GM23338 (cell line): ENCODE measurements around the gene EXD3. TPM values are rescaled to one million over a fixed set of nuclear protein-coding genes. Genes with fewer than 3 reads are reported as not detected.

Experiments
- ATAC-seq: fragments of 200-7000 bp; cut with Tn5 transposase; 3 replicates; pipeline ENCODE4 v1.9.1; 2020
- DNase-seq: peaks from one replicate; pipeline ENCODE4 v3.0.0-alpha.2; 2015; ENCODE audit warnings: low spot score
- H2AFZ ChIP-seq: fragments of 200-600 bp; sonication (generic); 2 replicates; pipeline ENCODE4 v1.8.0; 2016; ENCODE audit warnings: antibody characterized with exemption, mild to moderate bottlenecking, moderate library complexity
- H3F3A ChIP-seq: fragments of 200-600 bp; sonication (generic); replicated peaks from 2 replicates; pipeline ENCODE4 v1.8.0; 2017; ENCODE audit warnings: antibody characterized with exemption, mixed run types, low read depth
- H3K27ac ChIP-seq: fragments of 200-600 bp; sonication (generic); 2 replicates; pipeline ENCODE4 v1.6.1; 2016; ENCODE audit warnings: low read depth
- H3K27me3 ChIP-seq: fragments of 200-600 bp; sonication (generic); 2 replicates; pipeline ENCODE4 v1.8.0; 2016; ENCODE audit warnings: mild to moderate bottlenecking, mixed run types, moderate library complexity; ENCODE audit not compliant: insufficient read depth
- H3K36me3 ChIP-seq: fragments of 200-600 bp; sonication (generic); 2 replicates; pipeline ENCODE4 v1.8.0; 2016; ENCODE audit warnings: mild to moderate bottlenecking; ENCODE audit not compliant: insufficient read depth
- H3K4me1 ChIP-seq: fragments of 200-600 bp; sonication (generic); 2 replicates; pipeline ENCODE4 v1.8.0; 2016; ENCODE audit warnings: mild to moderate bottlenecking, moderate library complexity; ENCODE audit not compliant: insufficient read depth
- H3K4me2 ChIP-seq: fragments of 200-600 bp; sonication (generic); 2 replicates; pipeline ENCODE4 v1.7.1; 2017; ENCODE audit warnings: mixed run types
- H3K4me3 ChIP-seq: fragments of 200-600 bp; sonication (generic); 2 replicates; pipeline ENCODE4 v1.6.1; 2016; ENCODE audit warnings: mixed run types
- H3K79me2 ChIP-seq: fragments of 200-600 bp; sonication (generic); replicated peaks from 2 replicates; pipeline ENCODE4 v1.8.0; 2017; ENCODE audit warnings: mild to moderate bottlenecking; ENCODE audit not compliant: insufficient read depth
- H3K9me2 ChIP-seq: fragments of 200-600 bp; sonication (generic); 2 replicates; pipeline ENCODE4 v1.8.0; 2017; ENCODE audit not compliant: insufficient read depth
- H4K20me1 ChIP-seq: fragments of 200-600 bp; sonication (generic); replicated peaks from 2 replicates; pipeline ENCODE4 v1.8.0; 2017; ENCODE audit warnings: mild to moderate bottlenecking; ENCODE audit not compliant: insufficient read depth
- H3K27ac Mint-ChIP-seq: 2 replicates; pipeline ENCODE4 v1.8.0; 2020; ENCODE audit warnings: inconsistent platforms, mild to moderate bottlenecking, moderate library complexity, mixed read lengths
- H3K27me3 Mint-ChIP-seq: 3 replicates; pipeline ENCODE4 v1.8.0; 2022; ENCODE audit warnings: low read depth, mild to moderate bottlenecking, moderate library complexity, mixed read lengths, inconsistent platforms; ENCODE audit not compliant: insufficient read depth, poor library complexity
- H3K36me3 Mint-ChIP-seq: 3 replicates; pipeline ENCODE4 v1.8.0; 2021; ENCODE audit warnings: low read depth, mild to moderate bottlenecking, inconsistent platforms, moderate library complexity, mixed read lengths
- H3K4me1 Mint-ChIP-seq: 3 replicates; pipeline ENCODE4 v1.8.0; 2020; ENCODE audit warnings: mild to moderate bottlenecking, inconsistent platforms, mixed read lengths
- H3K4me3 Mint-ChIP-seq: 3 replicates; pipeline ENCODE4 v1.8.0; 2021; ENCODE audit warnings: moderate library complexity, mild to moderate bottlenecking, inconsistent platforms, mixed read lengths
- H3K9me3 Mint-ChIP-seq: 3 replicates; pipeline ENCODE4 v1.8.0; 2020; ENCODE audit warnings: moderate library complexity, mild to moderate bottlenecking, inconsistent platforms, mixed read lengths
- CREB1 ChIP-seq: fragments of 250-450 bp; sonication (Bioruptor Pico); IDR thresholded peaks from 2 replicates; pipeline ENCODE4 v1.5.0; 2020; ENCODE audit warnings: low read depth, mild to moderate bottlenecking, moderate library complexity
- CTCF ChIP-seq, 2 experiments: fragments of 200-600 bp in 1 of 2; sonication (generic) in 1 of 2; conservative IDR thresholded peaks; 2 replicates each; pipeline versions ENCODE4 v1.5.1 to v1.6.1; 2016 to 2017; ENCODE audit warnings: antibody characterized with exemption in 2 of 2, low read depth in 2 of 2, mild to moderate bottlenecking in 2 of 2, moderate library complexity in 1 of 2
- ETS1 ChIP-seq: IDR thresholded peaks from 2 replicates; pipeline ENCODE4 v1.6.1; 2016; ENCODE audit warnings: antibody characterized with exemption
- EZH2 ChIP-seq: fragments of 200-600 bp; sonication (generic); IDR thresholded peaks from one replicate; pipeline ENCODE4 v1.8.0; 2017; ENCODE audit warnings: antibody characterized with exemption, mild to moderate bottlenecking, low read depth; ENCODE audit not compliant: unreplicated experiment
- JUNB ChIP-seq: IDR thresholded peaks from one replicate; pipeline ENCODE4 v1.6.1; 2016; ENCODE audit warnings: antibody characterized with exemption; ENCODE audit not compliant: unreplicated experiment
- NANOG ChIP-seq: IDR thresholded peaks from 2 replicates; pipeline ENCODE4 v1.6.1; 2016; ENCODE audit warnings: antibody characterized with exemption, borderline replicate concordance
- REST ChIP-seq: IDR thresholded peaks from one replicate; pipeline ENCODE4 v1.6.1; 2018; ENCODE audit warnings: antibody characterized with exemption; ENCODE audit not compliant: unreplicated experiment
- STAT1 ChIP-seq: IDR thresholded peaks from one replicate; pipeline ENCODE4 v1.6.1; 2016; ENCODE audit warnings: antibody characterized with exemption; ENCODE audit not compliant: unreplicated experiment
- ZNF114 ChIP-seq: fragments of 250-450 bp; sonication (Bioruptor Pico); IDR thresholded peaks from 2 replicates; pipeline ENCODE4 v1.5.0; 2020; ENCODE audit warnings: mild to moderate bottlenecking, moderate library complexity
- ZNF331 ChIP-seq: fragments of 250-450 bp; sonication (Bioruptor Pico); IDR thresholded peaks from 2 replicates; pipeline ENCODE4 v1.5.0; 2020; ENCODE audit warnings: low read depth, mild to moderate bottlenecking, moderate library complexity
- ZNF462 ChIP-seq: fragments of 250-450 bp; sonication (Bioruptor Pico); IDR thresholded peaks from 2 replicates; pipeline ENCODE4 v1.5.0; 2020; ENCODE audit warnings: mild to moderate bottlenecking, moderate library complexity
- polyA plus RNA-seq: library from polyadenylated mRNA; unstranded; fragments of >200 nt; fragmentation: Nextera tagmentation; extraction: Ambion mirVana; gene quantifications from 2 replicates; pipeline ENCODE4 v1.2.1, GENCODE V29; 2016
- total RNA-seq: library from RNA; depleted of rRNA; stranded (reverse); fragments of >200 nt; shearing (Covaris generic); gene quantifications from 2 replicates; pipeline ENCODE4 v1.2.3, GENCODE V29; 2014

The EXD3 gene
- total and polyA plus RNA-seq, 2 experiments from 2014 or later, result 3.6 to 9.7 TPM

GRCh38 chr9:137391411-137391754 lies 31.6 kb downstream of the EXD3 start (continued):
- TF ChIP-seq ZNF462 (CRISPR knock-in tag), result no peak

GRCh38 chr9:137390553-137391410 lies 32.2 kb downstream of the EXD3 start:
- no peaks in the 10 kb centered on the region for H4K20me1 ChIP-seq
- Mint-ChIP-seq H3K4me3 (no peak overlapping the region), H3K9me3 (no peaks in the 10 kb centered on the region)

More at GRCh38 chr9:137390553-137391410, 32.2 kb downstream of the EXD3 start:
- Histone ChIP-seq H3K27me3 (no peaks in the 10 kb centered on the region), H3K4me3 (no peak overlapping the region), H3K27ac (no peak overlapping the region), H3K4me1 (no peaks in the 10 kb centered on the region), H2AFZ (no peak overlapping the region), H3K79me2 (no peaks in the 10 kb centered on the region), H3F3A (no peaks in the 10 kb centered on the region), H3K4me2 (no peak overlapping the region), H3K36me3 (no peaks in the 10 kb centered on the region), H3K9me2 (no peaks in the 10 kb centered on the region)
- H3K4me1 Mint-ChIP-seq, result no peaks in the 10 kb centered on the region
- DNase-seq (no peak), ATAC-seq (no peak)
- no peak for TF ChIP-seq ZNF331 (CRISPR knock-in tag)
- no peak for TF ChIP-seq CREB1
- no peak for TF ChIP-seq NANOG
- no peak for TF ChIP-seq EZH2
- TF ChIP-seq CTCF (conservative IDR thresholded peaks at IDR 0.05; ENCODE audit: low read depth in 2 of 2), result no peak
- no peak for TF ChIP-seq JUNB
- no peak for TF ChIP-seq ETS1
- TF ChIP-seq REST, result no peak
- no peak for TF ChIP-seq ZNF114 (CRISPR knock-in tag)
- TF ChIP-seq STAT1, result no peak
- H3K27me3 Mint-ChIP-seq, result peaks cover 2% of the 10 kb centered on the region
- no peaks in the 10 kb centered on the region for H3K36me3 Mint-ChIP-seq
- H3K27ac Mint-ChIP-seq, result no peak overlapping the region
